T-helper 1 cell treated with Interleukin-12 subunit alpha and Interleukin-12 subunit beta and Interleukin-4 antibody, amounts not matched to agents 30 μg/mL and 1 μg/mL, for 36 hours (primary cell): ENCODE measurements around the gene RPL41.
"Not testable (repeated sequence)": the region's sequence is repeated elsewhere in the genome, so short reads cannot be mapped to it uniquely, and the experiment has no call there.

Experiments
- H3K27ac Mint-ChIP-seq: one replicate; pipeline ENCODE4 v1.8.0; 2021; ENCODE audit warnings: mild to moderate bottlenecking, mixed read lengths
- H3K27me3 Mint-ChIP-seq: one replicate; pipeline ENCODE4 v1.8.0; 2021; ENCODE audit warnings: low read depth, mixed read lengths
- H3K36me3 Mint-ChIP-seq: one replicate; pipeline ENCODE4 v1.8.0; 2021; ENCODE audit warnings: low read depth, mixed read lengths
- H3K4me1 Mint-ChIP-seq: one replicate; pipeline ENCODE4 v1.8.0; 2021; ENCODE audit warnings: low read depth, mixed read lengths
- H3K4me3 Mint-ChIP-seq: one replicate; pipeline ENCODE4 v1.8.0; 2021; ENCODE audit warnings: mild to moderate bottlenecking, moderate library complexity, mixed read lengths
- H3K9me3 Mint-ChIP-seq: one replicate; pipeline ENCODE4 v1.8.0; 2021; ENCODE audit warnings: mixed read lengths

Gene RPL41

DNA sequence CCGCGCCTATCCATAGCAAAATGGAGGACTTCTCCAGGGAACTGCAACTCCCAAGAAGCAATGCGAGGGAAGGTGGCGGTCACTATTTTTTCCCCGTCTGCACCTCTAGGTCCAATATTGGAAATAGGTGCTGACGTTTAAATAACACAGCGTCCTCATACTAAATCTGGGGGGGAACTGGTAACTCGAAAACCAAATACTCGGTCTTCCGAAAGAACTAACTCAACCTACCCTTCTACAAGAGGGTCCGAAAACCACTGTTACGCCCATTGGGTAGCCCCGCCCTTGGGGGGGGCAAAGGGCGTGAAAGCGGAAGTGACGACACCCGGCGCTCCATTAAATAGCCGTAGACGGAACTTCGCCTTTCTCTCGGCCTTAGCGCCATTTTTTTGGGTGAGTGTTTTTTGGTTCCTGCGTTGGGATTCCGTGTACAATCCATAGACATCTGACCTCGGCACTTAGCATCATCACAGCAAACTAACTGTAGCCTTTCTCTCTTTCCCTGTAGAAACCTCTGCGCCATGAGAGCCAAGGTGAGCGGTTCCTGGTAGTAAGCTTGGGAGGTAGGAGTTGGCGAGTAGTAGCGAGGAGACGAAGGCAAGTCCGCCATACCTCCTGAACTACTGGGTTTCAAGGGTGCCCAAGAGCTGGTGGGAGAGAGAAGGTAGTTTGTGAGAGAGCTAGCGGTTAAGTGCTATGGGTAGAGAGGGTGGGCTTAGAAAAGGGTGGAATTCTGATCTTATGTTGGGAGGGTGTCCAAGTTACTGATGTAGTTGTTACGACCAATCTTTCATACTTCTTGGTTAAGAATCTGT, at the start of gene RPL41:
Gene RPL41 (plus strand): TSS at position 367 of the 815 bp plus-strand sequence.
- H3K4me3 Mint-ChIP-seq = peak within 1 kb of the TSS; percentile 99
- peaks cover 30% of the 10 kb centered on the region for H3K4me1 Mint-ChIP-seq
- peaks cover 44% of the 10 kb centered on the region for H3K36me3 Mint-ChIP-seq
- no peaks in the 10 kb centered on the region for H3K9me3 Mint-ChIP-seq
- H3K27me3 Mint-ChIP-seq = no peaks in the 10 kb centered on the region
- H3K27ac Mint-ChIP-seq = peak within 1 kb of the TSS; percentile 99

DNA sequence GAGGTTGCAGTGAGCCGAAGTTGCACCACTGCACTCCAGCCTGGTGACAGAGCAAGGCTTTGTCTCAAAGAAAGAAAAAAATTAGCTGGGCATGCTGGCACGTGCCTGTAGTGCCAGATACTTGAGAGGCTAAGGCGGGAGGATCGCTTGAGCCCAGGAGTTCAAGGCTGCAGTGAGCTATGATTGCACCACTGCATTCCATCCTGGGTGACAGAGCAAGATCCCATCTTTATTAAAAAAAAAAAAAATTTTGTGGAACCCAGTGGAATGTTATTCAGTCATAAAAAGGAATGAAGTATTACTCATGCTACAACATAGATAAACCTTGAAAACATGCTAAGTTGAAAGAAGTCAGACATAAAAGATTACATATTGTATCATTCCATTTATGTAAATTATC, 44.8 kb upstream of the RPL41 start:
- H3K36me3 Mint-ChIP-seq = no peaks in the 10 kb centered on the region
- H3K4me3 Mint-ChIP-seq = no peak overlapping the region
- peaks cover 4% of the 10 kb centered on the region for H3K27me3 Mint-ChIP-seq
- H3K9me3 Mint-ChIP-seq = no peaks in the 10 kb centered on the region
- no peak overlapping the region for H3K27ac Mint-ChIP-seq
- no peaks in the 10 kb centered on the region for H3K4me1 Mint-ChIP-seq

DNA sequence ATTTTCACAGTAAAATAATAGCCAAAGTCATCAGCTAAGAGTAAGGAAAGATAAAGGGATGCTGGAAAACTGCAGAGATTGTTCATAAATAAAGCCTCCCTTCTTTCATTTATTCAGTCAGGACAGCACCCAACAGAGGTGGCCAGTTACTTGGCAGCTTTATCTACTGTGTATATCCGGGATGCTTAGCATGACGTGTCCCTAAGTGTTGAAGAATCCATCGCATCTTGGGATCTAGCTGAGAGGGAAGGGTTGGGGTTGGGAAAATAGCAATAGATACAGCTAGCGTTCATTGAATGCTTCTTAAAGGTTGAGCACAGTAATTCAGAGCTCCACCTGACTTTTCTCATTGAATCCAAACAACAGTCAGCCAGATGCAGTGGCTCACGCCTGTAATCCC, 42.0 kb upstream of the RPL41 start:
- Mint-ChIP-seq H3K27ac (no peak overlapping the region), H3K27me3 (peaks cover 7% of the 10 kb centered on the region), H3K4me1 (peaks cover 4% of the 10 kb centered on the region), H3K4me3 (no peak overlapping the region), H3K36me3 (no peaks in the 10 kb centered on the region), H3K9me3 (no peaks in the 10 kb centered on the region)

DNA sequence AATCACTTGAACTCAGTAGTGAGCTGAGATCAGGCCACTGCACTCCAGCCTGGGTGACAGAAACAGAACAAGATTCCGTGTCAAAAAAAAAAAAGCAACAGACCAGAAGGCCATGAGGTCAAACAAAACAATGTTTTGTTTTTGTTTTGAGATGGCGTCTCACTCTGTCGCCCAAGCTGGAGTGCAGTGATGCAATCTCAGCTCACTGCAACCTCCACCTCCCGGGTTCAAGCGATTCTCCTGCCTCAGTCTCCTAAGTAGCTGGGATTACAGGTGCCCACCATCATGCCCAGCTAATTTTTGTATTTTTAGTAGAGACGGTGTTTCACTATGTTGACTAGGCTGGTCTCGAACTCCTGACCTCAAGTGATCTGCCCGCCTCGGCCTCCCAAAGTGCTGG, 38.5 kb upstream of the RPL41 start:
- H3K27ac Mint-ChIP-seq, H3K4me1 Mint-ChIP-seq, H3K36me3 Mint-ChIP-seq, H3K4me3 Mint-ChIP-seq, H3K9me3 Mint-ChIP-seq: not testable (repeated sequence)
- peaks cover 20% of the 10 kb centered on the region for H3K27me3 Mint-ChIP-seq

DNA sequence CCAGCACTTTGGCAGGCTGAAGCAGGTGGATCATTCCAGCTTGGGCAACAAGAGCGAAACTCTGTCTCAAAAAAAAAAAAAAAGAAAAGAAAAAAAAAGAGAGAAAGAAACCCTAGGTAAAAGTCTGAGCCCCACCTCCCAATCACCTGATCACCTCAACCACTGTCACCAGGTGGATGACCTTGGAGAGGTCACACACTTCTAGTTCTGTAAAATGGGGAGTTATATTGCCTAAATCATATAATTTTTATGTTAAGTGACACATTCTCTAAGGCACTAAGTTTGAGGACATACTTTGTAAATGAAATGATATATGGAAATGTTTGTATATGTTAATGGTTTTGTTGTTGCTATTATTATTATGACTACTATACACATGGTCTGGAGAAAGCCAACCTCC, 38.0 kb upstream of the RPL41 start:
- H3K27me3 Mint-ChIP-seq = peaks cover 18% of the 10 kb centered on the region

DNA sequence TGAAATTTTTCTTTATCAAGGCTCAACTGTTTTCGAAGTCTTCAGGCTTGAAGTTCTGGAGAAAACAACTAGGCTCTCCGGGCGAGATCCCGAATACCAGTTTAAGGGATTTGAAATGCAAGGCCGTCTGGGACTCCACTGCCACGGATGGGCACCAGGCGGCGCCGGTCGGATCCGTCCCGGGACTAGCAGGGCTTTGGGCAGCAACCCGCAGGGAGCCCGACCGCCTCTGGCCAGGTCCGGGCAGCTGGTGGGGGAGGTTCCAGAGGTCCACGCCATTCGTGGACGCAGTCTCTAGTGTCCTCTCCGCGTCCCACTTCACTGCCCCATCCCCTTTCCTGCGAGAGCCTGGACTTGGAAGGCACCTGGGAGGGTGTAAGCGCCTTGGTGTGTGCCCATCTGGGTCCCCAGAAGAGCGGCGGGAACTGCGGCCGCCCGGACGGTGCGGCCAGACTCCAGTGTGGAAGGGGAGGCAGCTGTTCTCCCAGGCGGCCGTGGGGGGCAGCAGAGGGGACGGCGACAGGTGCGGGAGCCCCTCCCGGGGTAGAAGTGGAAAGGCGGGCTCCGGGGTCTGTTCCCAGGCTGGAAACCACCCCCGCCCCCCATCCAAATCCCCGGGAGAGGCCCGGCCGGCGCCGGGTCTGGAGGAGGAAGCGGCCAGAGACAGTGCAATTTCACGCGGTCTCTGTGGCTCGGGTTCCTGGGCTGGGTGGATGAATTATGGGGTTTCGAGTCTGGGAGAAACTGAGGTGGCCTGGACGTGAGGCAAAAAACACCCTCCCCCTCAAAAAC, 37.3 kb upstream of the RPL41 start:
- Mint-ChIP-seq H3K4me1 (peaks cover 9% of the 10 kb centered on the region), H3K4me3 (peak overlapping the region; percentile 82), H3K9me3 (no peaks in the 10 kb centered on the region), H3K27ac (no peak overlapping the region), H3K36me3 (no peaks in the 10 kb centered on the region), H3K27me3 (peaks cover 24% of the 10 kb centered on the region)

More for the DNA sequence above, 38.0 kb upstream of the RPL41 start:
- H3K36me3 Mint-ChIP-seq = no peaks in the 10 kb centered on the region
- H3K27ac Mint-ChIP-seq = no peak overlapping the region
- peak overlapping the region; percentile 82 for H3K4me3 Mint-ChIP-seq
- H3K4me1 Mint-ChIP-seq = peaks cover 9% of the 10 kb centered on the region
- no peaks in the 10 kb centered on the region for H3K9me3 Mint-ChIP-seq

DNA sequence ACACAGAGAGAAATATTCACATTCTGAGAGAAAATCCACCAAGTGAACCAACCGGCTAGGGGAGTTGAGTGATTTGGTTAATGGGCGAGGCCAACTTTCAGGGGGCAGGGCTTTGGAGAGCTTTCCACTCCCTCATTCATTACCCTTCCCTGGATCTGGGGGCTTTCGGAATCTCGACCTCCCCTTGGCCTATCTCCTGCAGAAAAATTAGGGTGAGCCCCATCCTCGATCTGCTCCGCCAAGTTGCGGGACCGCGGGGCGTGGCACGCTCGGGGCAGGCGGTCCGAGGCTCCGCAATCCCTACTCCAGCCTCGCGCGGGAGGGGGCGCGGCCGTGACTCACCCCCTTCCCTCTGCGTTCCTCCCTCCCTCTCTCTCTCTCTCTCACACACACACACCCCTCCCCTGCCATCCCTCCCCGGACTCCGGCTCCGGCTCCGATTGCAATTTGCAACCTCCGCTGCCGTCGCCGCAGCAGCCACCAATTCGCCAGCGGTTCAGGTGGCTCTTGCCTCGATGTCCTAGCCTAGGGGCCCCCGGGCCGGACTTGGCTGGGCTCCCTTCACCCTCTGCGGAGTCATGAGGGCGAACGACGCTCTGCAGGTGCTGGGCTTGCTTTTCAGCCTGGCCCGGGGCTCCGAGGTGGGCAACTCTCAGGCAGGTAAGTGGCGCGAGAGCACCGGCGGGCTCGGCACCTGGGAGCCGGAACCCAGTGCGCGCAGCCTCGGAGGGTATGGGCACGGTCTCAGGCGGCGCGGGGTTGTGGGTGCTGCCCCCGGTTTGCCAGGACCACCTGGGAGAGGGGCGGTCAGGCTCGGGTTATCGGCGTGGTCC, 36.5 kb upstream of the RPL41 start, which contains the start of gene ERBB3:
Gene ERBB3 (plus strand): TSS at position 443 of the 833 bp plus-strand sequence. CDS start 136 bp downstream, at position 579.
- Mint-ChIP-seq H3K36me3 (no peaks in the 10 kb centered on the region), H3K27ac (no peak within 1 kb of the TSS), H3K27me3 (peaks cover 25% of the 10 kb centered on the region), H3K9me3 (no peaks in the 10 kb centered on the region), H3K4me3 (peak within 1 kb of the TSS; percentile 82), H3K4me1 (peaks cover 9% of the 10 kb centered on the region)

DNA sequence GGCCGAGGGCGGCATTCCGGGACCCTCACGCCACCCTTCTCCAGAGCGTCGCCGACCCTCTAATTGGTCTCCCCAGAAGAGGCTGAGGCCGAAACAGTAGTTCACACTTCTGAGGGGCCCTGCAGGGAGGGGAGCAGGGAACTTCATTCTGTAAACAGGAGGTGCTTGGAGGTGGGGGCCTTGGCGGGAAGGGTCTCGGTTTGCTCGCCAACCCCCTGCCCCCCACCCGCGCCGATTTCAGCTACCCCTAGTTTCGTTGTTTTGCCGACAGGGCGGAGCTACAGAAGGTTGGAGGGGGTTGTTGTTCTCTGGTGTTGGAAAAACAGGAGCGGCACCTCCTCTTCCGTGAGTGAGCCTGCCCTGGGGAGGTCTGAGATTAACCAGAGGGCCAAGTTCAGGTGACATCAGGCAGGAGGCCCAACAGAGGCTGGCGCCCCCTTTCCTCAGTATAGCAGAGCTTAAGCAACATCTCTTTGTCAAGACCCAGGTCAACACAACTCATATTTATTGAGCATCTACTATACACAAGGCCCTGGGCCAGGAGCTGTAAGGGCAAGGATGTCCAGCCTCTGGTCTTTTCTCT, 35.8 kb upstream of the RPL41 start:
- Mint-ChIP-seq H3K27ac (no peak overlapping the region), H3K4me3 (peak overlapping the region; percentile 67), H3K9me3 (no peaks in the 10 kb centered on the region), H3K36me3 (no peaks in the 10 kb centered on the region), H3K4me1 (peaks cover 12% of the 10 kb centered on the region), H3K27me3 (peaks cover 25% of the 10 kb centered on the region)

DNA sequence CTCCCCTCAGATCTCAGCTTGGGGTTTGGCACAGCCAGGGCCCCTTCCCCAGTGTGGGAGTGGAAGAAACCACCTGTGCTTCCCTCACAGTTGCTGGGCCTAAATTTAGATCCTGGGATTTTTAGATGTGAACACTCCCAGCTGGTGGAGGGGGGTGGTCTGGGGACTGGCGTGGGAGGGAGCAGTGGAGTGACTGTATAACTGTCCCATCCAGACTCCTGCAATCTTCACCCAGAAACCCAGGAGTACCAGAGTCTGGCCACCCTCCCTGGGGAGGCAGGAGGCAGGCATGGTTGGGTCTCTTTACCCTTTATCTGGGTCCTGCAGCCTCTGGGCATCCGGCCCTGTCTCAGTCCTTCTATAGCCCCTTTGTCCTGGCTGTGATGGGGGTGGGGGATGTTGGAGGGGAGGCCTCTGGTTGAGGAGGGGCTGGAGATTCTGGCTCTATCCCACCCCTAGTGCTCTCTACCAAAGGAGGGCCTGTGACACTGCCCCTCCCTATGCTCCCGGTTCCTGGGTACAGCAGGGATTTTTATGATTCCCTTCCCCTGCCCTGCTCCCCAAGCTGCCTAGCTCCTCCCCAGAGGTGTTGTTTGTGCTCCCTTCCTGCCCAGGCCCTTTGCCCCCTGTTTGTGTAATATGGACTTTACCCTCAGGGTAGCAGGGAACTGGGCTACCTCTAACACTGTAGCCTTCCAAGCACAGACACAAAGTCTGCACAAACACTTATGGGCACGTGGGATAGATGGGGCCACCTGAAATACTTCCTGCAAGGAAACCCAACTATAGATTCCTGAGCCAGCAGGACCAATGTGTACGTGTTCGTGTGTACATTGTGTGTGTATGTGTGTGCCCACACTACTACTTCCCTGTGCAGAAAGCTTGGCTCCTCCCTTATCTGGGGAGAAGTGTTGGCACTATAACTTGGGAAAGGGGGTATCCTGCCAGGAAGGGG, 34.8 kb upstream of the RPL41 start:
- no peaks in the 10 kb centered on the region for H3K9me3 Mint-ChIP-seq
- H3K4me1 Mint-ChIP-seq = peaks cover 12% of the 10 kb centered on the region
- peaks cover 25% of the 10 kb centered on the region for H3K27me3 Mint-ChIP-seq
- H3K27ac Mint-ChIP-seq = no peak overlapping the region
- H3K36me3 Mint-ChIP-seq = no peaks in the 10 kb centered on the region
- peak overlapping the region; percentile 67 for H3K4me3 Mint-ChIP-seq

DNA sequence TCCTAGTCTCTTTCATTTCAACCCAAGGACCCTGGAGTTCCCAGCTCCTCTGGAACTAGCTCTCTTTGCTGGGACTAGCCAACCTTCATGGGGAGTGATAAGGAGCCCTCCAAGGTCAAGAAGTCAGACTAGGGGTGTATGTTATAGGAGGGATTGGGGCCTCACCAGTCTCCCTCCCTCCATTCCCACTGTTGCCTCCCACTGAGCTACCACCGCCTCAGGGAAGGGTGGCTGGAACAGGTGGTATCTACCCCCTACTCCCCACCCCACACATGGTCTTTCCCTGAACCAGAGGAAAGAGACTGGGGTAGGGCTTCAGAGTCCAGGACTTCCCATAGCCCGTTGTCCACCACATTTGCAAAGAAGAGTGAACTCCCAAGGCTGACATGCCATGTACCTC, 34.1 kb upstream of the RPL41 start:
- no peak overlapping the region for H3K27ac Mint-ChIP-seq
- no peak overlapping the region for H3K4me3 Mint-ChIP-seq
- no peaks in the 10 kb centered on the region for H3K9me3 Mint-ChIP-seq
- H3K4me1 Mint-ChIP-seq = peaks cover 12% of the 10 kb centered on the region
- peaks cover 25% of the 10 kb centered on the region for H3K27me3 Mint-ChIP-seq
- no peaks in the 10 kb centered on the region for H3K36me3 Mint-ChIP-seq

DNA sequence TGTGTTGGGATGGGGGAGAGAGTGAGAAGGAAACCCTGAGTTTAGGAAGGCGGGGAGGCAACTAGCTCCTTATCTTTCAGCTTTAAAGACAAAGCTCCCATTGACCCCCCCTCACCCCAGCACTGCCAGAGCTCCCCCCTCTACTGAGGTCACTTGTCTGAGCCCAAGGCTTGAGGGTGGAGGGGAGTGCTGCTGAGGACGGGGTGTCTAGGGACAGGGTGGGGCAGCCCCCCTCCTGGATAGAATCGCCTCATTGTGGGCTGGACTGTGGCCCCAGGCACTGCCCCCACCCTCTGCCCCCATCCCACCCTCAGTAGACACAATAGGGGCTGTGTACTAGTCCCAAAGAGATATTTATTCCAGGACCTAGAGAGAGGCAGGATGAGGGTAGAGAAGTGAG, 33.5 kb upstream of the RPL41 start:
- Mint-ChIP-seq H3K36me3 (no peaks in the 10 kb centered on the region), H3K4me3 (no peak overlapping the region), H3K27me3 (peaks cover 25% of the 10 kb centered on the region), H3K4me1 (peaks cover 12% of the 10 kb centered on the region), H3K27ac (no peak overlapping the region), H3K9me3 (no peaks in the 10 kb centered on the region)

DNA sequence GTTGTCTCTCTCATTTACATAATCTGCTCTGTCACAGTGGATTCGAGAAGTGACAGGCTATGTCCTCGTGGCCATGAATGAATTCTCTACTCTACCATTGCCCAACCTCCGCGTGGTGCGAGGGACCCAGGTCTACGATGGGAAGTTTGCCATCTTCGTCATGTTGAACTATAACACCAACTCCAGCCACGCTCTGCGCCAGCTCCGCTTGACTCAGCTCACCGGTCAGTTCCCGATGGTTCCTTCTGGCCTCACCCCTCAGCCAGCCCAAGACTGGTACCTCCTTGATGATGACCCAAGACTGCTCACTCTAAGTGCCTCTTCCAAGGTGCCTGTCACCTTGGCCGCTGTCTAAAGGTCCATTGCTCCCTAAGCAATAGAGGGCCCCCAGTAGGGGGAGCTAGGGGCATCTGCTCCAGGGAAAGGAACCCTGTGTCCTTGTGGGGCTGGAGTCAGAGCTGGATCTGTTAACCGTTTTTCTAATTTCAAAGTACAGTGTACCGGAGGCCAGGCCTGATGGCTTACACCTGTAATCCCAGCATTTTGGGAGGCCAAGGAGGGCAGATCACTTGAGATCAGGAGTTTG, 31.4 kb upstream of the RPL41 start:
- no peak overlapping the region for H3K4me3 Mint-ChIP-seq
- H3K27me3 Mint-ChIP-seq = peaks cover 20% of the 10 kb centered on the region
- H3K36me3 Mint-ChIP-seq = no peaks in the 10 kb centered on the region
- peaks cover 5% of the 10 kb centered on the region for H3K4me1 Mint-ChIP-seq
- no peak overlapping the region for H3K27ac Mint-ChIP-seq
- H3K9me3 Mint-ChIP-seq = no peaks in the 10 kb centered on the region

DNA sequence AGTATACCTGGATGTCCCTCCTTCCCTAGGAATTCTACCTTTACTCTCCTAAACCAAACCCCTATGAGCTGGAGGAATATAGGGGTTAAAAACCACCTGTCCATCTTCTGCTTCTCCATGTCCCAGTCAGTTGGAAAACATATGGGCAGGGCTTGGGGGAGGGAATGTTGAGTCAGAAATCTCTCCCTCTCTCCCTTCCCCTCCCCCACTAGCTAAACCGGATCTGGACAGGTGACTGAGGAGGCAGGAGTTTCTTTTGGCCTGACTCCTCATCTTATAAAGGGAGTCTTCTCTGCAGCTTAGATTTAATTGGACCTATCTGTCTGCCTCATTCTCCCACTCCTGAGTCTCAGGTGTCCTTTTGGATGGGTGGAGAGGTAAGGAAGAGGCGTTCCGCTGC, 30.3 kb upstream of the RPL41 start:
- no peak overlapping the region for H3K27ac Mint-ChIP-seq
- H3K36me3 Mint-ChIP-seq = no peaks in the 10 kb centered on the region
- peaks cover 18% of the 10 kb centered on the region for H3K27me3 Mint-ChIP-seq
- no peak overlapping the region for H3K4me3 Mint-ChIP-seq
- no peaks in the 10 kb centered on the region for H3K9me3 Mint-ChIP-seq
- peaks cover 3% of the 10 kb centered on the region for H3K4me1 Mint-ChIP-seq
